Neural cell (in vitro differentiated cells): ENCODE data around the gene ZNF785. TPM values are rescaled to one million over a fixed set of nuclear protein-coding genes. Genes with fewer than 3 reads are reported as not detected.

Experiments
- H2AFZ ChIP-seq: fragments of 200-600, 300-800 bp; sonication (generic), shearing (Covaris generic); 2 replicates; pipeline ENCODE4 v1.6.0; 2014; ENCODE audit warnings: low read depth, mild to moderate bottlenecking, antibody characterized with exemption, low read length, moderate library complexity
- H3F3A ChIP-seq: fragments of 200-600 bp; shearing (Covaris generic); 2 replicates; pipeline ENCODE4 v1.6.1; 2016; ENCODE audit warnings: mild to moderate bottlenecking, moderate library complexity, mixed read lengths, antibody characterized with exemption, low read length; ENCODE audit not compliant: insufficient read depth, poor library complexity, severe bottlenecking
- H3K27ac ChIP-seq: fragments of 200-600, 300-800 bp; sonication (generic), shearing (Covaris generic); 2 replicates; pipeline ENCODE4 v1.5.1; 2014; ENCODE audit warnings: mild to moderate bottlenecking, low read length, moderate library complexity
- H3K27me3 ChIP-seq: fragments of 300-800, 200-600 bp; sonication (generic), shearing (Covaris generic); 2 replicates; pipeline ENCODE4 v1.6.0; 2014; ENCODE audit warnings: mild to moderate bottlenecking, low read depth, low read length, moderate library complexity; ENCODE audit not compliant: insufficient read depth
- H3K36me3 ChIP-seq: fragments of 300-800, 200-600 bp; sonication (generic), shearing (Covaris generic); 2 replicates; pipeline ENCODE4 v1.5.1; 2014; ENCODE audit warnings: mild to moderate bottlenecking, antibody characterized with exemption, low read length, moderate library complexity; ENCODE audit not compliant: insufficient read depth
- H3K4me2 ChIP-seq: fragments of 300-800, 200-600 bp; sonication (generic), shearing (Covaris generic); 2 replicates; pipeline ENCODE4 v1.6.0; 2014; ENCODE audit warnings: mild to moderate bottlenecking, low read length
- H3K4me3 ChIP-seq: fragments of 300-800, 200-600 bp; sonication (generic), shearing (Covaris generic); 2 replicates; pipeline ENCODE4 v1.5.1; 2014; ENCODE audit warnings: mild to moderate bottlenecking, low read length, moderate library complexity
- H3K79me2 ChIP-seq: fragments of 200-600 bp; shearing (Covaris generic); replicated peaks from 2 replicates; pipeline ENCODE4 v1.6.0; 2014; ENCODE audit warnings: mild to moderate bottlenecking, low read length, moderate library complexity; ENCODE audit not compliant: insufficient read depth
- H3K9ac ChIP-seq: fragments of 300-800, 200-600 bp; sonication (generic), shearing (Covaris generic); 2 replicates; pipeline ENCODE4 v1.6.1; 2016; ENCODE audit warnings: mild to moderate bottlenecking, low read length, mixed read lengths
- H3K9me2 ChIP-seq: fragments of 200-600 bp; shearing (Covaris generic); 2 replicates; pipeline ENCODE4 v1.6.1; 2016; ENCODE audit warnings: mild to moderate bottlenecking, low read length, mixed read lengths; ENCODE audit not compliant: insufficient read depth
- H3K9me3 ChIP-seq: fragments of 200-600, 300-800 bp; sonication (generic), shearing (Covaris generic); 2 replicates; pipeline ENCODE4 v1.6.1; 2016; ENCODE audit warnings: mild to moderate bottlenecking, mixed run types, low read length, moderate library complexity, mixed read lengths
- H4K20me1 ChIP-seq: fragments of 200-600 bp; shearing (Covaris generic); 2 replicates; pipeline ENCODE4 v1.6.1; 2016; ENCODE audit warnings: mild to moderate bottlenecking, mixed run types; ENCODE audit not compliant: insufficient read depth
- EP300 ChIP-seq: fragments of 450-650 bp; conservative IDR thresholded peaks from 2 replicates; pipeline ENCODE4 v1.6.1; 2014; ENCODE audit warnings: antibody characterized with exemption, mild to moderate bottlenecking, moderate library complexity; ENCODE audit not compliant: poor library complexity, severe bottlenecking
- EZH2 ChIP-seq: fragments of 200-600, 300-800 bp; shearing (Covaris generic), sonication (generic); IDR thresholded peaks from 2 replicates; pipeline ENCODE4 v1.6.1; 2014; ENCODE audit warnings: antibody characterized with exemption, low read length, borderline replicate concordance, mild to moderate bottlenecking; ENCODE audit not compliant: insufficient read depth, poor library complexity, severe bottlenecking
- MXI1 ChIP-seq: fragments of 450-650 bp; conservative IDR thresholded peaks from 2 replicates; pipeline ENCODE4 v1.6.1; 2014; ENCODE audit warnings: antibody characterized with exemption, mild to moderate bottlenecking; ENCODE audit not compliant: poor library complexity, severe bottlenecking
- POLR2AphosphoS5 ChIP-seq: IDR thresholded peaks from 2 replicates; pipeline ENCODE4 v1.6.1; 2012
- RAD21 ChIP-seq: fragments of 450-650 bp; conservative IDR thresholded peaks from 2 replicates; pipeline ENCODE4 v1.6.1; 2014; ENCODE audit warnings: antibody characterized with exemption, mild to moderate bottlenecking, moderate library complexity
- REST ChIP-seq: IDR thresholded peaks from 2 replicates; pipeline ENCODE4 v1.6.1; 2012; ENCODE audit warnings: borderline replicate concordance
- SMC3 ChIP-seq: fragments of 450-650 bp; conservative IDR thresholded peaks from 2 replicates; pipeline ENCODE4 v1.6.1; 2014; ENCODE audit warnings: antibody characterized with exemption, mild to moderate bottlenecking, moderate library complexity; ENCODE audit not compliant: poor library complexity
- TAF1 ChIP-seq: IDR thresholded peaks from 2 replicates; pipeline ENCODE4 v1.6.1; 2012; ENCODE audit warnings: low read depth
- polyA plus RNA-seq: library from polyadenylated mRNA; depleted of rRNA; stranded (reverse); fragments of >200 nt; gene quantifications from 2 replicates; pipeline ENCODE4 v1.2.3, GENCODE V29; 2014
- TF ChIP-seq, protein P1 (sequence below): fragments of 450-650 bp; IDR thresholded peaks from 2 replicates; pipeline ENCODE4 v1.5.1; 2014; ENCODE audit warnings: antibody characterized with exemption, mild to moderate bottlenecking, moderate library complexity; ENCODE audit not compliant: poor library complexity, severe bottlenecking

The ZNF785 gene
- polyA plus RNA-seq, 1 donor from 2014 or later = 26.4 TPM

- Histone ChIP-seq H2AFZ (no peak overlapping the region), H3K9ac (no peak overlapping the region), H3K36me3 (no peaks in the 10 kb centered on the region), H3K27ac (no peak overlapping the region), H4K20me1 (no peaks in the 10 kb centered on the region), H3K9me2 (no peaks in the 10 kb centered on the region), H3K79me2 (peaks cover 7% of the 10 kb centered on the region), H3K9me3 (no peaks in the 10 kb centered on the region), H3F3A (no peaks in the 10 kb centered on the region), H3K27me3 (no peaks in the 10 kb centered on the region), H3K4me2 (no peak overlapping the region), H3K4me3 (no peak overlapping the region)
- TF ChIP-seq SMC3 = no peak
- no peak for TF ChIP-seq REST
- no peak for TF ChIP-seq EZH2
- no peak for TF ChIP-seq POLR2AphosphoS5
- TF ChIP-seq, protein P1, sequence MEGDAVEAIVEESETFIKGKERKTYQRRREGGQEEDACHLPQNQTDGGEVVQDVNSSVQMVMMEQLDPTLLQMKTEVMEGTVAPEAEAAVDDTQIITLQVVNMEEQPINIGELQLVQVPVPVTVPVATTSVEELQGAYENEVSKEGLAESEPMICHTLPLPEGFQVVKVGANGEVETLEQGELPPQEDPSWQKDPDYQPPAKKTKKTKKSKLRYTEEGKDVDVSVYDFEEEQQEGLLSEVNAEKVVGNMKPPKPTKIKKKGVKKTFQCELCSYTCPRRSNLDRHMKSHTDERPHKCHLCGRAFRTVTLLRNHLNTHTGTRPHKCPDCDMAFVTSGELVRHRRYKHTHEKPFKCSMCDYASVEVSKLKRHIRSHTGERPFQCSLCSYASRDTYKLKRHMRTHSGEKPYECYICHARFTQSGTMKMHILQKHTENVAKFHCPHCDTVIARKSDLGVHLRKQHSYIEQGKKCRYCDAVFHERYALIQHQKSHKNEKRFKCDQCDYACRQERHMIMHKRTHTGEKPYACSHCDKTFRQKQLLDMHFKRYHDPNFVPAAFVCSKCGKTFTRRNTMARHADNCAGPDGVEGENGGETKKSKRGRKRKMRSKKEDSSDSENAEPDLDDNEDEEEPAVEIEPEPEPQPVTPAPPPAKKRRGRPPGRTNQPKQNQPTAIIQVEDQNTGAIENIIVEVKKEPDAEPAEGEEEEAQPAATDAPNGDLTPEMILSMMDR = no peak
- no peak for TF ChIP-seq RAD21
- no peak for TF ChIP-seq TAF1
- TF ChIP-seq EP300 = no peak
- no peak for TF ChIP-seq MXI1
Measured at GRCh38 chr16:30553393-30553899, 32.1 kb downstream of the ZNF785 start.

- Histone ChIP-seq H3K36me3 (no peaks in the 10 kb centered on the region), H3K4me2 (no peak overlapping the region), H3K27ac (no peak overlapping the region), H3K79me2 (peaks cover 7% of the 10 kb centered on the region), H3K9ac (no peak overlapping the region), H3K4me3 (no peak overlapping the region), H4K20me1 (no peaks in the 10 kb centered on the region), H2AFZ (no peak overlapping the region), H3F3A (no peaks in the 10 kb centered on the region), H3K27me3 (no peaks in the 10 kb centered on the region), H3K9me2 (no peaks in the 10 kb centered on the region), H3K9me3 (no peaks in the 10 kb centered on the region)
- TF ChIP-seq EP300 (no peak), RAD21 (no peak), POLR2AphosphoS5 (no peak), REST (no peak), TAF1 (no peak), SMC3 (no peak), MXI1 (no peak)
Measured at GRCh38 chr16:30552956-30553355, 32.5 kb downstream of the ZNF785 start.
